Activated CD4-positive, alpha-beta T cell treated with anti-CD3 and anti-CD28 coated beads for 4 hours (primary cell): ENCODE measurements around the gene SLCO2A1.

Experiments used
- DNase-seq, 2 donors: peaks; one replicate each; pipeline ENCODE4 v3.0.0-alpha.2; 2020

Gene SLCO2A1

GRCh38 chr3:133945381-133946095 is 84.2 kb downstream of the SLCO2A1 start:
- no peak for DNase-seq

- no peak for DNase-seq
Observed at GRCh38 chr3:133944641-133945380, 84.9 kb downstream of the SLCO2A1 start.

GRCh38 chr3:133944181-133944580 is 85.5 kb downstream of the SLCO2A1 start:
- no peak for DNase-seq

- DNase-seq, result no peak
Observed at GRCh38 chr3:133943639-133944141, 86.0 kb downstream of the SLCO2A1 start.

- DNase-seq, result no peak
Observed at GRCh38 chr3:133943031-133943535, 86.6 kb downstream of the SLCO2A1 start.

GRCh38 chr3:133941415-133941821 is 88.3 kb downstream of the SLCO2A1 start:
- DNase-seq, result no peak

- DNase-seq, result no peak
Observed at GRCh38 chr3:133940536-133940935, 89.2 kb downstream of the SLCO2A1 start.

GRCh38 chr3:133939463-133939835 is 90.3 kb downstream of the SLCO2A1 start:
- no peak for DNase-seq

- no peak for DNase-seq
Observed at GRCh38 chr3:133938770-133939462, 90.8 kb downstream of the SLCO2A1 start.

- DNase-seq, result no peak
Observed at GRCh38 chr3:133937756-133938601, 91.7 kb downstream of the SLCO2A1 start.

- no peak for DNase-seq
Observed at GRCh38 chr3:133937061-133937686, 92.6 kb downstream of the SLCO2A1 start.

GRCh38 chr3:133935843-133936769 is 93.6 kb downstream of the SLCO2A1 start:
- no peak for DNase-seq

GRCh38 chr3:133934996-133935842 is 94.5 kb downstream of the SLCO2A1 start:
- DNase-seq, result no peak

- no peak for DNase-seq
Observed at GRCh38 chr3:133934073-133934970, 95.4 kb downstream of the SLCO2A1 start.

- DNase-seq, result no peak
Observed at GRCh38 chr3:133933097-133934024, 96.4 kb downstream of the SLCO2A1 start.

GRCh38 chr3:133932009-133932408 is 97.7 kb downstream of the SLCO2A1 start:
- DNase-seq, result no peak

- no peak for DNase-seq
Observed at GRCh38 chr3:133931084-133931483, 98.6 kb downstream of the SLCO2A1 start.
